Endothelial cell (in vitro differentiated cells): ENCODE results near the gene HIVEP3. TPM values are rescaled to one million over a fixed set of nuclear protein-coding genes. Genes with fewer than 3 reads are reported as not detected.
"Not testable (repeated sequence)": the region's sequence is repeated elsewhere in the genome, so short reads cannot be mapped to it uniquely, and the experiment has no call there.

Experiments used
- DNase-seq: peaks from one replicate; pipeline ENCODE4 v3.0.0; 2021; ENCODE audit warnings: low spot score
- H3K27ac Mint-ChIP-seq: one replicate; pipeline ENCODE4 v1.8.0; 2021; ENCODE audit warnings: mixed read lengths, inconsistent platforms; ENCODE audit not compliant: unreplicated experiment
- H3K27me3 Mint-ChIP-seq: one replicate; pipeline ENCODE4 v1.8.0; 2021; ENCODE audit warnings: mild to moderate bottlenecking, moderate library complexity, mixed read lengths, inconsistent platforms; ENCODE audit not compliant: unreplicated experiment
- H3K36me3 Mint-ChIP-seq: one replicate; pipeline ENCODE4 v1.8.0; 2021; ENCODE audit warnings: mild to moderate bottlenecking, low read depth, mixed read lengths, inconsistent platforms; ENCODE audit not compliant: unreplicated experiment
- H3K4me1 Mint-ChIP-seq: one replicate; pipeline ENCODE4 v1.8.0; 2021; ENCODE audit warnings: mild to moderate bottlenecking, mixed read lengths, inconsistent platforms; ENCODE audit not compliant: unreplicated experiment
- H3K4me3 Mint-ChIP-seq: one replicate; pipeline ENCODE4 v1.8.0; 2021; ENCODE audit warnings: mild to moderate bottlenecking, mixed read lengths, inconsistent platforms; ENCODE audit not compliant: unreplicated experiment
- H3K9me3 Mint-ChIP-seq: one replicate; pipeline ENCODE4 v1.8.0; 2021; ENCODE audit warnings: mixed read lengths, inconsistent platforms; ENCODE audit not compliant: unreplicated experiment
- total RNA-seq: library from RNA; stranded (reverse); fragmentation: NEBNext Ultra II Directional; extraction: Animal tissue kit (Norgen Biotek cat#: 25700); gene quantifications from one replicate; pipeline ENCODE4 v1.2.1, GENCODE V29; 2021; ENCODE audit not compliant: unreplicated experiment
- TF ChIP-seq, protein P1 (sequence below): fragments of 200-600 bp; sonication (generic); IDR thresholded peaks from one replicate; pipeline ENCODE4 v1.5.0; 2021; ENCODE audit warnings: antibody characterized with exemption; ENCODE audit not compliant: unreplicated experiment

Gene HIVEP3
- total RNA-seq, 1 donor from 2014 or later, result 8.9 TPM

DNA sequence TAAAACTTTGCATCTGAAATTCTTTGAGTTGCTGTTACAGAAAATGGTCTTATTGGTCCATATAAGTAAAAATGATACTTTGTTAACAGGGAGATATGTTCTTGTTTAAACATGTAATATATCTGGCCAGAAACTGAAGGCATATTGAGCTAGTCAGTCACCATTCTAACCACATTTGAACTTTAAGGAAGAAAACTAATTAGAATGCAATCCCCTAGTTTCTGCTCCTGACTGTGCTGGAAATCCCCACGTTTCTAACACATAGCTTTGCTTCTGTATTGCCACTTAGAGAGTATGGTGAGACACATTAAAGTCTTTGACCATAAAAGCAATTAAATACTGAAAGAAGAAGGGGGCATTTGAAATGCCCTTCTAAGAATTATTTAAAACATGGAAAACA lies 32.1 kb upstream of the HIVEP3 start:
- Mint-ChIP-seq H3K36me3 (no peaks in the 10 kb centered on the region), H3K27me3 (no peaks in the 10 kb centered on the region), H3K4me3 (no peak overlapping the region), H3K27ac (no peak overlapping the region), H3K9me3 (no peaks in the 10 kb centered on the region), H3K4me1 (peaks cover 23% of the 10 kb centered on the region)
- TF ChIP-seq, protein P1, sequence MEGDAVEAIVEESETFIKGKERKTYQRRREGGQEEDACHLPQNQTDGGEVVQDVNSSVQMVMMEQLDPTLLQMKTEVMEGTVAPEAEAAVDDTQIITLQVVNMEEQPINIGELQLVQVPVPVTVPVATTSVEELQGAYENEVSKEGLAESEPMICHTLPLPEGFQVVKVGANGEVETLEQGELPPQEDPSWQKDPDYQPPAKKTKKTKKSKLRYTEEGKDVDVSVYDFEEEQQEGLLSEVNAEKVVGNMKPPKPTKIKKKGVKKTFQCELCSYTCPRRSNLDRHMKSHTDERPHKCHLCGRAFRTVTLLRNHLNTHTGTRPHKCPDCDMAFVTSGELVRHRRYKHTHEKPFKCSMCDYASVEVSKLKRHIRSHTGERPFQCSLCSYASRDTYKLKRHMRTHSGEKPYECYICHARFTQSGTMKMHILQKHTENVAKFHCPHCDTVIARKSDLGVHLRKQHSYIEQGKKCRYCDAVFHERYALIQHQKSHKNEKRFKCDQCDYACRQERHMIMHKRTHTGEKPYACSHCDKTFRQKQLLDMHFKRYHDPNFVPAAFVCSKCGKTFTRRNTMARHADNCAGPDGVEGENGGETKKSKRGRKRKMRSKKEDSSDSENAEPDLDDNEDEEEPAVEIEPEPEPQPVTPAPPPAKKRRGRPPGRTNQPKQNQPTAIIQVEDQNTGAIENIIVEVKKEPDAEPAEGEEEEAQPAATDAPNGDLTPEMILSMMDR, result no peak
- no peak for DNase-seq

DNA sequence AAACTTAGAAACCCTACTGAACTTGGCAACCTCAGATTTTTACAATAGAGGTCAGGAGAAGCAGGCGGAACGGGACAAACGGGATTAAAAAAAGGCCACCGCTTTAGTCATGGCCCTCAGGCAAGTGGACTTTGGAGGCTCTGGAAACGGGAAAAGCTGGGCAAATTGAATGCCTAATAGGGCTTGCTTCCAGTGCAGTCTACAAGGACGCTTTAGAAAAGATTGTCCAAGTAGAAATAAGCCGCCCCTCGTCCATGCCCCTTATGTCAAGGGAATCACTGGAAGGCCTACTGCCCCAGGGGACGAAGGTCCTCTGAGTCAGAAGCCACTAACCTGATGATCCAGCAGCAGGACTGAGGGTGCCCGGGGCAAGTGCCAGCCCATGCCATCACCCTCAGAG lies 27.2 kb upstream of the HIVEP3 start:
- not testable (repeated sequence) for DNase-seq, H3K9me3 Mint-ChIP-seq, H3K27me3 Mint-ChIP-seq, H3K27ac Mint-ChIP-seq, H3K4me3 Mint-ChIP-seq, H3K4me1 Mint-ChIP-seq, H3K36me3 Mint-ChIP-seq

DNA sequence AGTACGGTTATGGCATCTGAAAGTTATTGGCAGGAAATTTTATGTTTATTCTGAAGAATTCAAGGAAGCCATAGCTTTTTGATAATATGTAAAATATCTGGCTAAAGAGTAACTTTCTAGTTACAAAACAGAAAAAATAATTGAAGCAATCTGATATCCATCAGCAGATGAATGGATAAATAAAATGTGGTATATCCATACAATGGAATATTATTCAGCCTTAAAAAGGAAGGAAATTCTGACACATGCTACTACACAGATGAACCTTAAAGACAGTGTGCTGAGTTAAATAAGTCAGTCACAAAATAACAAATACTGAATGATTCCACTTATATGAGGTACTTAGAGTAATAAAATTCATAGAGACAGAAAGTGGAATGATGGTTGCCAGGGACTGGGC lies 25.0 kb upstream of the HIVEP3 start:
- H3K27ac Mint-ChIP-seq, result no peak overlapping the region
- H3K9me3 Mint-ChIP-seq, result no peaks in the 10 kb centered on the region
- no peak overlapping the region for H3K4me3 Mint-ChIP-seq
- H3K27me3 Mint-ChIP-seq, result no peaks in the 10 kb centered on the region
- H3K4me1 Mint-ChIP-seq, result peaks cover 1% of the 10 kb centered on the region
- no peak for DNase-seq
- TF ChIP-seq, protein P1, result no peak
- no peaks in the 10 kb centered on the region for H3K36me3 Mint-ChIP-seq

- H3K4me1 Mint-ChIP-seq, result no peaks in the 10 kb centered on the region
- peaks cover 2% of the 10 kb centered on the region for H3K27me3 Mint-ChIP-seq
- TF ChIP-seq, protein P1, result no peak
- no peak overlapping the region for H3K27ac Mint-ChIP-seq
- no peak overlapping the region for H3K4me3 Mint-ChIP-seq
- H3K36me3 Mint-ChIP-seq, result no peaks in the 10 kb centered on the region
- DNase-seq, result no peak
- no peaks in the 10 kb centered on the region for H3K9me3 Mint-ChIP-seq
Measured at GRCh38 chr1:41942278-41942677, 23.6 kb upstream of the HIVEP3 start.

- Mint-ChIP-seq H3K4me3 (no peak overlapping the region), H3K36me3 (no peaks in the 10 kb centered on the region), H3K4me1 (no peaks in the 10 kb centered on the region), H3K27ac (no peak overlapping the region), H3K9me3 (no peaks in the 10 kb centered on the region), H3K27me3 (peaks cover 2% of the 10 kb centered on the region)
- TF ChIP-seq, protein P1, result no peak
- DNase-seq, result no peak
Measured at GRCh38 chr1:41941381-41941780, 22.7 kb upstream of the HIVEP3 start.

GRCh38 chr1:41939194-41939593 lies 20.5 kb upstream of the HIVEP3 start:
- Mint-ChIP-seq H3K4me1 (no peaks in the 10 kb centered on the region), H3K4me3 (no peak overlapping the region), H3K9me3 (no peaks in the 10 kb centered on the region), H3K27me3 (peaks cover 2% of the 10 kb centered on the region), H3K27ac (no peak overlapping the region), H3K36me3 (no peaks in the 10 kb centered on the region)
- TF ChIP-seq, protein P1, result no peak
- DNase-seq, result no peak
